Upper lobe of left lung (tissue), 6 donors: ENCODE data around the gene NES. TPM values are rescaled to one million over a fixed set of nuclear protein-coding genes. Genes with fewer than 3 reads are reported as not detected.

Experiments
- ATAC-seq, 2 donors: fragments of 200-7000 bp; cut with Tn5 transposase; one replicate each; pipeline ENCODE4 v1.9.1; 2022; ENCODE audit warnings: mild to moderate bottlenecking in 2 of 2, moderate library complexity in 2 of 2; ENCODE audit not compliant: low FRiP score in 2 of 2
- DNase-seq, 2 donors: peaks; one replicate each; pipeline ENCODE4 v3.0.0-alpha.2; 2019 to 2020
- H3K27ac ChIP-seq, 4 donors: fragments of 200-600 bp; sonication (generic); one replicate each; pipeline ENCODE4 v1.5.1; 2016 to 2019
- H3K27me3 ChIP-seq, 4 donors: fragments of 200-600 bp; sonication (generic); one replicate each; pipeline ENCODE4 v1.5.1; 2017 to 2019
- H3K36me3 ChIP-seq, 4 donors: fragments of 200-600 bp; sonication (generic); one replicate each; pipeline ENCODE4 v1.5.1; 2016 to 2019
- H3K4me1 ChIP-seq, 4 donors: fragments of 200-600 bp; sonication (generic); one replicate each; pipeline ENCODE4 v1.5.1; 2018 to 2019
- H3K4me3 ChIP-seq, 4 donors: fragments of 200-600 bp; sonication (generic); one replicate each; pipeline ENCODE4 v1.5.1; 2017 to 2019; ENCODE audit warnings: mild to moderate bottlenecking in 2 of 4, moderate library complexity in 1 of 4
- H3K9me3 ChIP-seq, 4 donors: fragments of 200-600 bp; sonication (generic); one replicate each; pipeline ENCODE4 v1.5.1; 2018 to 2019
- EP300 ChIP-seq, 4 donors: sonication (generic); formaldehyde crosslinking; IDR thresholded peaks; one replicate each; pipeline ENCODE4 v1.5.1; 2017; ENCODE audit warnings: antibody characterized with exemption in 4 of 4, control low read depth in 2 of 4
- POLR2A ChIP-seq, 4 donors: fragments of 450-650 bp; IDR thresholded peaks; one replicate each; pipeline ENCODE4 v1.5.1; 2016 to 2017; ENCODE audit warnings: antibody characterized with exemption in 4 of 4, mild to moderate bottlenecking in 2 of 4
- POLR2AphosphoS5 ChIP-seq, 2 donors: sonication (generic); formaldehyde crosslinking; IDR thresholded peaks; one replicate each; pipeline ENCODE4 v1.5.1; 2017; ENCODE audit warnings: antibody characterized with exemption in 2 of 2
- WGBS, 2 donors: methylation state at CpG; one replicate each; pipeline ENCODE4 v1.1.5; 2017 to 2018; 5-methylcytosine and 5-hydroxymethylcytosine counted together
- total RNA-seq, 6 donors: library from RNA; depleted of rRNA in 4 of 6; stranded (reverse); fragments of >200 nt in 4 of 6; gene quantifications; one replicate each; pipeline versions ENCODE4 v1.1.0 to v1.2.1, GENCODE V29; 2016 to 2021
- TF ChIP-seq, protein P1 (sequence below), 6 experiments: fragments of 450-650 bp in 4 of 6; fragments of 200-600 bp in 2 of 6; sonication (generic) in 2 of 6; IDR thresholded peaks; one replicate each; pipeline ENCODE4 v1.5.1; 2016 to 2019; ENCODE audit warnings: antibody characterized with exemption in 6 of 6
- donor health status: DM: no; HTN: no; CAD: no; lungs with moderate emphysema.
- donor health status: DM: no; HTN: yes; CAD: no; lungs with severe emphysema.

NES gene
- total RNA-seq, 6 donors from 2014 or later, result 25.9 to 93.5 (median 34.3) TPM

DNA sequence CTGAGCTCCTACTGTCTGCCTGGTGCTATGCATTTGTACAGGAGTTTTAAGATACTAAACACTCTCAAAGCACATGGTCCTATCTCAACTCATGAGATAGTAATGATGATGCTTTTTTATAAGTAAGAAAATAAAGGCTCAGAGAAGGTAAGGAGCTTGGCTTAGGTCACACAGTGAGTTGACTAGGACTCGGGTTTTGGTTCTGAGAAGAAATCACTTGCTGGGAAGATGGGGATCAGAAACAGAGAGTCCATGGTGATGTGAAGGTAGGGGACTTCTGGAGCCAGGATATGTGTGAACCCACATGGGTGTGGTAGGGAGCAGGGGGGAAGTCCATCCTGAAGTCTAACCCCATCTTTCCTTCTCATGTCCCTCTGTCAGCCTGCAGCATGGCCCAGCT is 31.5 kb downstream of the NES start:
- no peaks in the 10 kb centered on the region for H3K36me3 ChIP-seq
- no peak for ATAC-seq
- H3K9me3 ChIP-seq, result no peaks in the 10 kb centered on the region
- DNase-seq, result no peak
- peaks cover 9 to 14% (median 11%) of the 10 kb centered on the region in 4 donors for H3K4me1 ChIP-seq
- no peak for TF ChIP-seq POLR2AphosphoS5 (IDR thresholded peaks at IDR 0.05)
- TF ChIP-seq POLR2A (IDR thresholded peaks at IDR 0.05), result no peak
- TF ChIP-seq EP300 (IDR thresholded peaks at IDR 0.05), result no peak
- TF ChIP-seq, protein P1, sequence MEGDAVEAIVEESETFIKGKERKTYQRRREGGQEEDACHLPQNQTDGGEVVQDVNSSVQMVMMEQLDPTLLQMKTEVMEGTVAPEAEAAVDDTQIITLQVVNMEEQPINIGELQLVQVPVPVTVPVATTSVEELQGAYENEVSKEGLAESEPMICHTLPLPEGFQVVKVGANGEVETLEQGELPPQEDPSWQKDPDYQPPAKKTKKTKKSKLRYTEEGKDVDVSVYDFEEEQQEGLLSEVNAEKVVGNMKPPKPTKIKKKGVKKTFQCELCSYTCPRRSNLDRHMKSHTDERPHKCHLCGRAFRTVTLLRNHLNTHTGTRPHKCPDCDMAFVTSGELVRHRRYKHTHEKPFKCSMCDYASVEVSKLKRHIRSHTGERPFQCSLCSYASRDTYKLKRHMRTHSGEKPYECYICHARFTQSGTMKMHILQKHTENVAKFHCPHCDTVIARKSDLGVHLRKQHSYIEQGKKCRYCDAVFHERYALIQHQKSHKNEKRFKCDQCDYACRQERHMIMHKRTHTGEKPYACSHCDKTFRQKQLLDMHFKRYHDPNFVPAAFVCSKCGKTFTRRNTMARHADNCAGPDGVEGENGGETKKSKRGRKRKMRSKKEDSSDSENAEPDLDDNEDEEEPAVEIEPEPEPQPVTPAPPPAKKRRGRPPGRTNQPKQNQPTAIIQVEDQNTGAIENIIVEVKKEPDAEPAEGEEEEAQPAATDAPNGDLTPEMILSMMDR (IDR thresholded peaks at IDR 0.05), result no peak
- no peak overlapping the region for H3K27ac ChIP-seq
- no peak overlapping the region for H3K4me3 ChIP-seq
- peaks cover 3 to 44% (median 26%) of the 10 kb centered on the region in 4 donors for H3K27me3 ChIP-seq
- 92 to 100% methylated on average over 1 of the region's 1 CpG for WGBS, 2 donors

DNA sequence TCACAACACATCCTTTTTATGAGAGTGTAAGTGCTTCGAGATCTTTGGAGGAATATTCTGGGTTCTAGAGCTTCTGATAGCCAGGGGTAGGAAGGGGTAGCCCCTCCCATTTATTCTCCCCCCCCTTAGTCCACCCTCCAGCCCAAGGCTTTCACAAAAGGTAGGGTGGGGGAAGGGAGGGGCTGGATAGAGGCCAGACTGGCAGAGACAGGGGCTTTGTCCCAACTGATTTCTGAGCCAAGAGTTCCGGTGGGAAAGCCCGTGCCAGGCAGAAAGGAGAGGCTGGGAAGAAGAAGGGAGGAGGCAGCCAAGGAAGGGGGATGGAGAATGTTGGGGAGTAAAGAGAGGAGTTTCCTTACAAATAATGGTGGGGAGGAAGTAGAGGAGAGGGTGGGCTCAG is 32.2 kb downstream of the NES start:
- no peak overlapping the region for H3K4me3 ChIP-seq
- DNase-seq, result no peak
- TF ChIP-seq, protein P1 (IDR thresholded peaks at IDR 0.05), result no peak
- TF ChIP-seq POLR2AphosphoS5 (IDR thresholded peaks at IDR 0.05) (no peak), POLR2A (IDR thresholded peaks at IDR 0.05) (no peak), EP300 (IDR thresholded peaks at IDR 0.05) (no peak)
- H3K27me3 ChIP-seq, result peaks cover 3 to 44% (median 28%) of the 10 kb centered on the region in 4 donors
- H3K4me1 ChIP-seq, result peaks cover 9 to 14% (median 11%) of the 10 kb centered on the region in 4 donors
- WGBS, 2 donors, result 46 to 62% methylated on average over 3 of the region's 3 CpGs
- no peaks in the 10 kb centered on the region for H3K36me3 ChIP-seq
- no peaks in the 10 kb centered on the region for H3K9me3 ChIP-seq
- no peak overlapping the region for H3K27ac ChIP-seq
- no peak for ATAC-seq

DNA sequence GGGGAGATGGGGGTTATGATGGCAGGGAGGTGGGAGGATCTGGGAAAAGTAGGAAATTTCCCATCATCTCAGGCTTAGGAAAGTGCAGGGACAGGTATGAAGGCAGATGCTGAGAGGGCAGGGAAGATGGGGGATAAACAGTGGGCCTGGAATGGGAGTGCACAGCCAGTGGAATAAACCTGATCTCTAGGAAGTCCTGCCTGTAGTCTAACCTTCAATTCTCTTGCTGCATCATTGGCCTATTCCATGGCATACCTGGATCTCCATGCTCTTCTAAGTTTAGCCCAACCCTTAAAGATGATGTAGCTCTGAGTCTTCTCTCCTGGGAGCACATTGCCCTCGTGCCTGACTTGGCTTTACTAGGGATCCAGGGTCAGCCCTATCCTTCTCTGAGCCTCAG is 32.6 kb downstream of the NES start:
- peaks cover 3 to 44% (median 28%) of the 10 kb centered on the region in 4 donors for H3K27me3 ChIP-seq
- ATAC-seq (no peak), DNase-seq (no peak)
- no peak overlapping the region for H3K4me3 ChIP-seq
- H3K9me3 ChIP-seq, result no peaks in the 10 kb centered on the region
- peaks cover 9 to 14% (median 11%) of the 10 kb centered on the region in 4 donors for H3K4me1 ChIP-seq
- H3K27ac ChIP-seq, result no peak overlapping the region
- H3K36me3 ChIP-seq, result no peaks in the 10 kb centered on the region
- no peak for TF ChIP-seq POLR2A (IDR thresholded peaks at IDR 0.05)
- TF ChIP-seq, protein P1 (IDR thresholded peaks at IDR 0.05), result no peak
- no peak for TF ChIP-seq POLR2AphosphoS5 (IDR thresholded peaks at IDR 0.05)
- TF ChIP-seq EP300 (IDR thresholded peaks at IDR 0.05), result no peak
- 38 to 44% methylated on average over 1 of the region's 1 CpG for WGBS, 2 donors

DNA sequence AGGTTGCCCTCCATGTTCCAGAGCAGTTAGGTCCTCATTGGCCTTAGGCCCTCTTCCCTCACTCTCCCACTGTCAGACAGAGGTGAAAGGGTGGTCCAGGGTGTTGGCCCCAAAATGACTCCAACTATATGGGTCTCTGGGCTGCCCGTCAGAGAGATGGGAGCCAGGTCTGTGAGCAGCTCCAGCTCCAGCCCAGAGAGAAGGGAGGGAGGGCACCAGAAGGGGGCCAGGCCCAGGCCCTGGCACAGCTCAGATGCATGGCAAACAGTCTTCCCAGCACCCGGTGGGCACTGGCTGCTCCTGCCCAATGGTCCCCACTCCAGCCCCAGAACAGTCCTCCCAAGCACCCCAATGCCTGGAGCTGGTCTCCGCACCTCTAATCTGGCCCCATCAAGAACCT is 33.1 kb downstream of the NES start:
- DNase-seq (no peak), ATAC-seq (no peak)
- 91 to 100% methylated on average over 2 to 3 of the region's 3 CpGs for WGBS, 2 donors
- H3K27me3 ChIP-seq, result peaks cover 3 to 44% (median 29%) of the 10 kb centered on the region in 4 donors
- H3K27ac ChIP-seq, result no peak overlapping the region
- no peaks in the 10 kb centered on the region for H3K36me3 ChIP-seq
- TF ChIP-seq POLR2AphosphoS5 (IDR thresholded peaks at IDR 0.05) (no peak), POLR2A (IDR thresholded peaks at IDR 0.05) (no peak), EP300 (IDR thresholded peaks at IDR 0.05) (no peak)
- TF ChIP-seq, protein P1 (IDR thresholded peaks at IDR 0.05), result no peak
- H3K4me3 ChIP-seq, result no peak overlapping the region
- no peaks in the 10 kb centered on the region for H3K9me3 ChIP-seq
- H3K4me1 ChIP-seq, result peaks cover 9 to 14% (median 11%) of the 10 kb centered on the region in 4 donors

DNA sequence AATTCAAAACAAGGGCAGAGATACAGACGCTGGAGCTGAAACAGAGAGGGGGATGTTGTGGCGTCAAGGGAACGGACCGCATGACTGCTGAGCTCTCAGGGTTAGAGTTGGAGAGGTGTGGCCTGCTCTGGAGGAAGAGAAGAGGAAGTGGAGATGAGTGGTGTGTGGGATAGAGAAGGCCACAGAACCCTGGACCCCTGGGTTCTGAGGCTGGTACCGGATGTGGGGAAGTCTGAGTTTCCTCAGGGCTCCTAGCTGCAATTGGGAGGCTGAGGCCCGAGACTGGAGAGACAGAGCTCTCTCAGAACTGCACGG is 33.5 kb downstream of the NES start:
- DNase-seq (no peak), ATAC-seq (no peak)
- H3K4me3 ChIP-seq, result no peak overlapping the region
- no peaks in the 10 kb centered on the region for H3K9me3 ChIP-seq
- no peaks in the 10 kb centered on the region for H3K36me3 ChIP-seq
- no peak overlapping the region for H3K27ac ChIP-seq
- WGBS, 2 donors, result 63 to 66% methylated on average over 6 to 7 of the region's 7 CpGs
- H3K4me1 ChIP-seq, result peaks cover 9 to 14% (median 11%) of the 10 kb centered on the region in 4 donors
- H3K27me3 ChIP-seq, result peaks cover 3 to 43% (median 29%) of the 10 kb centered on the region in 4 donors
- TF ChIP-seq, protein P1 (IDR thresholded peaks at IDR 0.05), result no peak
- TF ChIP-seq POLR2A (IDR thresholded peaks at IDR 0.05), result no peak
- no peak for TF ChIP-seq POLR2AphosphoS5 (IDR thresholded peaks at IDR 0.05)
- no peak for TF ChIP-seq EP300 (IDR thresholded peaks at IDR 0.05)
